HK-2 (cell line): ENCODE results near the gene C7orf57.
"Not testable (repeated sequence)": the region's sequence is repeated elsewhere in the genome, so short reads cannot be mapped to it uniquely, and the experiment has no call there.

Experiments used
- DNase-seq: peaks from one replicate; pipeline ENCODE4 v3.0.0-alpha.2; 2018; ENCODE audit not compliant: unreplicated experiment

C7orf57 gene

GRCh38 chr7:48035967-48036478 is 680 bp downstream of the C7orf57 start:
- peak; percentile 37 for DNase-seq

DNA sequence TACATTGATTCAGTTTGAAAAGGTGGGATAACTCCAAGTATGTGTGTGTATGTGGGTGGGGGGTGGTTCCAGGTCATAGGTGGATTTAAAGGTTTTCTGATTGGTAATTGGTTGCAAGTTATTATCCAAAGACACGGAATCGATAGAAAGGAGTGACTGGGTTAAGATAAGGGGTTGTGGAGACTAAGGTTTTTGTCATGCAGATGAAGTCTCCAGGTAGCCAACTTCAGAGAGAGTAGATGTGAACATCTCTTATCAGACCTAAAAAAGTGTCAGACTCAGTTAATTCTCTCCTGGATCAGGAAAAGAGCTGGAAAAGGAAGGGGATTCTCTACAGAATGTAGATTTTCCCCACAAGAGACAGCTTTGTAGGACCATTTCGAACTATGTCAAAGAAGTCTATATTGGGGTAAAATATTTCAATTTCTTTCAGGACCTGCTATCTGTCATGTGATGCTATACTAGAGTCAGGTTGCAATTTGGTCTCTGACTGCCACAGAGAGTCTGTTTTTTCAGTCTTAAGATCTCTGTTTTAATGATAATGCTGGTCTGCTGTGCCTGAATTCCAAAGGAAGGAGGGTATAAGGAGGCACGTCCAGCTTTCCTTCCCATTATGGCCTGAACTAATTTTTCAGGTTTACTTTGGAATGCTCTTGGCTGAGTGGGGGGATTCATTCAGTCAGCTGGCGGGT is 3.6 kb downstream of the C7orf57 start:
- no peak for DNase-seq

- DNase-seq = no peak
Measured at GRCh38 chr7:48040944-48041652, 5.8 kb downstream of the C7orf57 start.

DNA sequence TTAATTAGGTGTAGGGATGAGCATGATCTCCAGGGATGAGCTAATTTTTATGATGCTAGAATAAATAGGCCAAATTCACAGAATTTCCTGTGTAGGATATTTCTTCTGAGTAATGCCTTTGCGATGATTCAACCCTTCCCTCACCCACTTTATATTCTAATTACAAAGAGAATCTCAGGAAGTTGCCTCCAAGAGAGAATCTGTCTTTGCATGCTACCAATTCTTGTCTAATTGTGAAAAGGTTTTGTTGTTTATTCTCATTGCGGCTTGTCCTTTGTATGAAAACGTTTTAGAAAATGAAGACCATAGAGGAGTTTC is 6.3 kb downstream of the C7orf57 start:
- DNase-seq = no peak

GRCh38 chr7:48042216-48042615 is 6.9 kb downstream of the C7orf57 start:
- DNase-seq = no peak

DNA sequence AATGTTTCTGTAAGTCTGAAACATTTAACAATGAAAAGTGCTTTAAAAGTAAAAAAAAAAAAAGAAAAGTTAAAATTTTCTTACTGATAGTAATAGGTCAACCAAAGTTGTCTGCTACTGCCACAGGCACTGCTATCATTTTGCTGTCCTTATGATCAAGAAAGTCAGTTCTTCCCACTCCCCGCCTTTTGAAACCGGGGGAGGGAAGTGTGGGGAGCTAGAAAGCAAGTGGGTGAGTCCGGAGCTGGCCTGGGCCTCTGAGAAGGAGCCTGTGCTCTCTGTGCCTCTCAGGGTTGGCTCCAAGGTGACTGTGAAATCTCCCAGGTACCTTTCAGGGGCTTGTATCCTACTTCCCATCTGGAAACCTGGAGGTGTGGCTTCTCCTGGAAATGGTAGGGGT is 7.3 kb downstream of the C7orf57 start:
- DNase-seq = no peak

DNA sequence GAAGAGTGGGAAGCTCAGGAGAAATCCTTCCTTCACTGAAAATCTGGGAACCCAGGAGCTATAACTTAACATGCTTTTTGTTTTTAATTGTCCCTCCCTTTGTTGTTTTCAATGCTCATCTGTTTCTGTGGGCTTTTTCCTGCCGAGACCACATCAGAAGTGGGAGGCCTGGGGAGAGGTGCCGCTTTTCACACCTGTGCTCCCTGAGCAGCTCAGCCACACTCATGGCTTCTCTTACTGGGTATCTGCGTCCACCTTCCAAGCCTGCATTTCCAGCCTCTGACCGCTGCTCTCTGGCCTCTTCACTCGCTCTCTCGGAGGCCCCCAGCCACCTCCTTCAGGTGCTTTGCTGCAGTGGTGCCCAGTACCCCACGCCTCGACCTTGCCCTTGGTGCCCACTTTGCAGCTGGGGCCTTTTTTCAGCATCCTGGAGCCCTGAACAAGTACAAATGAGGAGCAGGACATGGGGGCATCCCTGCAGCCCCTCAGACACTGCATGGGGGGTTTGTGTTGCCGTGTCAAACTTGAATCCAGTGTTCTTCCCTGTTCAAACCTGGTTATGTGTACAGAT is 9.9 kb downstream of the C7orf57 start:
- DNase-seq = no peak

DNA sequence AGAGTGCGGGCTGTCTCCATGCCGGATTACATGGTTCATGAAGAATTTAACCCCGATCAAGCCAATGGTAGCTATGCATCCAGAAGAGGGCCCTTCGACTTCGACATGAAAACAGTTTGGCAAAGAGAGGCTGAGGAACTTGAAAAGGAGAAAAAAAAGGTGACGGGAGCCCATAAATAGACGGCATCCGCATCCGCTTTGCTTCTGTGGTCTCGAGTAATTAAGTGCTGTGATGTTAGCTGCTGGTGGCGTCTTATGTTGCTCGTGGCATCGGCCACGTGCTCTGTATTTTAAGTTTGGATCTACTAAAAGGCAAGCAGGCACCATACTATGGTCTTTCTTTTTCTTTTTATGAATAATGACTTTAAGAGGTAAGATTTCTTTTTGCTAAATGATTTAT is 11.1 kb downstream of the C7orf57 start:
- no peak for DNase-seq

- DNase-seq = no peak
Measured at GRCh38 chr7:48048113-48048512, 12.8 kb downstream of the C7orf57 start.

DNA sequence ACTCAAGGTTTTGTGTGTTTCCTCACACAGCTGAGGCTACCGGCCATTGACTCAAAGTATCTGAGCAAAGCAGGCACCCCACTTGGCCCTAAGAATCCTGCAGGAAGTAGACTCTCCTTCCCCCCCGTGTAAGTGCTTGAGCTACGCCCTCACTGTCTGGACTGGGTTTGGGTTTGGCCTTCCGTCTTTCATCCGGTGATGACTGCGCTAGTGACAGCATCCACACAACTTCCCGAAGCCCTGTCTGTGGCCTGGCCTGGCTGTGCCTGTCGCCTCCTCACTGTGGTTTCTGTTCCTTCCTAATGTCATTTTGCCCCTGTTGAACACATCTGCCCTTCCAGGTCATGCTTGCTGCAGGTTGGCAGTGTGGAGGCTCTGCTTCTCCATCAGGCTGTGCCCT is 14.5 kb downstream of the C7orf57 start:
- DNase-seq = no peak

GRCh38 chr7:48052748-48053147 is 17.4 kb downstream of the C7orf57 start:
- DNase-seq = peak; percentile 39

DNA sequence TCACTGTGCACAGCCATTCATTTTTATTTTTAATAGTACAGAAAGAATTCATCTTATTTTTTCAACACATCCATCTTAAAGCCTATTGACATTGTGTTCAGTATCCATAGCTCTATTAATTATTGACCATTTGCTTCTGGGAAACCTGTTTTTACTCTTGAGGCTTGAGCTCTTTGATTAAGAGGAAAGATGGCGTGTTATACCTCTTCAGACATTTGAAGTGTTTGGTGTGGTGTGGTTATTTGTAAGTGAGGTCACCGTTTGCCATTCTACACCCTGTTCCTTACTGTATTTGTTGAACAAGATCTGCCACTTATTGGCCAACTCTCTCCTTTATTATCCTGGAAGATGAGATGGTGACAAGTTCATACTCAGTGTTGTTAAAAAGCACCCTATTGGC is 18.4 kb downstream of the C7orf57 start:
- DNase-seq = no peak

- no peak for DNase-seq
Measured at GRCh38 chr7:48058990-48059389, 23.6 kb downstream of the C7orf57 start.

- no peak for DNase-seq
Measured at GRCh38 chr7:48059706-48060105, 24.4 kb downstream of the C7orf57 start.

- DNase-seq = no peak
Measured at GRCh38 chr7:48063985-48064384, 28.6 kb downstream of the C7orf57 start.

DNA sequence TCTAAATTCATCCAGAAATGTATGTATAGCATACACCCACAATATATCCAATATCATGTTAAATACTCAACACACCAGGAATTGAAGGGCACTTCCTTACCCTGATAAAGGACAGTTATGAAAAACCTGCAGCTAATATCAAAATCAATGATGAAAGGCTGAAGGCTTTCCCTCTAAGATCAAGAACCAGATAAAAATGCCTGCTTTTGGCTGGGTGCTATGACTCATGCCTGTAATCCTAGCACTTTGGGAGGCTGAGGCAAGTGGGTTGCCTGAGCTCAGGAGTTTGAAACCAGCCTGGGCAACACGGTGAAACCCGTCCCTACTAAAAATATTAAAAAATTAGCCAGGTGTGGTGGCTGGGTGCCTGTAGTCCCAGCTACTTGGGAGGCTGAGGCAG is 32.1 kb downstream of the C7orf57 start:
- no peak for DNase-seq

GRCh38 chr7:48074204-48074654 is 38.9 kb downstream of the C7orf57 start:
- no peak for DNase-seq

GRCh38 chr7:48077423-48077822 is 42.1 kb downstream of the C7orf57 start:
- no peak for DNase-seq

- no peak for DNase-seq
Measured at GRCh38 chr7:48078470-48078869, 43.1 kb downstream of the C7orf57 start.

DNA sequence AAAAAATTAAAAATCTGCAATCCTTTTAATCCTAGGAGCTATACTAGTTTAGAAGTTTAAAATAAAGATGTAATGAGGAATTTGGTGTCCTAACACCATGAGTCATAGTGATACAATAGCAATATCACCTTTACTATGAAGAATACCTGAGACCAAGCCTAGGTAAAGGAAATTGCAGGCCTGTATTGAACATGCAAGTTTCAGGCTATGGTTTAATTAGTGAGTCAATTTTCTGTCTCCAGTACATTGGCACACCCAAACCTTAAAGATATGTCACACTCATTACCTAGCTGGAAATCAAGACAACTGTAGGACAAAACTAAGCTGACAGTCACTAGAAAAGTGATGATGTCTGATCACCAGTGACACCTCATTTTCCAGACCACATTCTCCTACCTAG is 47.0 kb downstream of the C7orf57 start:
- not testable (repeated sequence) for DNase-seq

- DNase-seq = no peak
Measured at GRCh38 chr7:48083114-48083830, 47.9 kb downstream of the C7orf57 start.

GRCh38 chr7:48084727-48085432 is 49.5 kb downstream of the C7orf57 start:
- DNase-seq = peak; percentile 92
